Aorta (tissue), 4 donors: Measurements from ENCODE around the gene BTRC. TPM values are rescaled to one million over a fixed set of nuclear protein-coding genes. Genes with fewer than 3 reads are reported as not detected.

ENCODE experiments used
- microRNA-seq, 2 donors: library from miRNA; unstranded; fragments of <30 nt; microRNA quantifications; one replicate each; pipeline ENCODE4 v1.2.0, GENCODE V29; 2020
- polyA plus RNA-seq, 2 donors: library from polyadenylated mRNA; stranded (reverse); fragments of 200-250 nt; gene quantifications; one replicate each; pipeline ENCODE4 v1.2.3, GENCODE V29; 2013
- total RNA-seq, 2 donors: library from RNA; stranded (reverse); fragmentation: NEBNext Ultra II Directional; extraction: Animal tissue kit (Norgen Biotek cat#: 25700); gene quantifications; one replicate each; pipeline ENCODE4 v1.2.1, GENCODE V29; 2021
- donor health status: healthy with polysubstance abuse.
- donor health status: Bipolar disorder and iron deficiency.
- donor health status: DM: no; HTN: no; CAD: no.
- donor health status: DM: yes; HTN: yes; CAD: no.

Gene BTRC
- total and polyA plus RNA-seq, 4 donors: 4.4 to 21.0 (median 10.8) TPM

Small RNA genes lying within 50 kb of the gene (microRNA-seq; reads per million reads assigned to microRNA genes)
- 0 reads per million in 2 donors for gene MIR3158-1
- 0 reads per million in 2 donors for gene MIR3158-2

Other genes starting within 250 kb of the BTRC start
- not detected for gene TLX1, start 222.9 kb upstream of the BTRC start, total RNA-seq
- under 1 TPM in 1 of 2 donors, not detected in 1; 0.13 TPM for gene TLX1, start 222.9 kb upstream of the BTRC start, polyA plus RNA-seq
- not detected for gene LBX1, start 124.7 kb upstream of the BTRC start, total RNA-seq
- not detected for gene LBX1, start 124.7 kb upstream of the BTRC start, polyA plus RNA-seq
- 10 to 100 TPM; 16.9 to 31.5 TPM for gene POLL, start 234.1 kb downstream of the BTRC start, total RNA-seq
- 10 to 100 TPM; 13.3 to 53.8 TPM for gene POLL, start 234.1 kb downstream of the BTRC start, polyA plus RNA-seq
- 1 to 10 TPM; 5.5 to 9.8 TPM for gene DPCD, start 234.2 kb downstream of the BTRC start, total RNA-seq
- gene DPCD, start 234.2 kb downstream of the BTRC start, polyA plus RNA-seq: 10 to 100 TPM; 11.9 to 27.6 TPM